NB4 (cell line): ENCODE data around the gene NRXN3.

Experiments used
- MYC ChIP-seq: IDR thresholded peaks from 2 replicates; pipeline ENCODE4 v1.6.1; 2011; ENCODE audit warnings: low read depth, low read length
- POLR2A ChIP-seq: IDR thresholded peaks from 2 replicates; pipeline ENCODE4 v1.6.1; 2011; ENCODE audit warnings: mild to moderate bottlenecking; ENCODE audit not compliant: insufficient read length; ENCODE audit errors: extremely low read depth
- TF ChIP-seq, protein P1 (sequence below): IDR thresholded peaks from one replicate; pipeline ENCODE4 v1.5.1; 2012; ENCODE audit warnings: low read depth, low read length
- TF ChIP-seq, protein P2 (sequence below): IDR thresholded peaks from 2 replicates; pipeline ENCODE4 v1.6.1; 2011; ENCODE audit warnings: low read depth, low read length

DNA sequence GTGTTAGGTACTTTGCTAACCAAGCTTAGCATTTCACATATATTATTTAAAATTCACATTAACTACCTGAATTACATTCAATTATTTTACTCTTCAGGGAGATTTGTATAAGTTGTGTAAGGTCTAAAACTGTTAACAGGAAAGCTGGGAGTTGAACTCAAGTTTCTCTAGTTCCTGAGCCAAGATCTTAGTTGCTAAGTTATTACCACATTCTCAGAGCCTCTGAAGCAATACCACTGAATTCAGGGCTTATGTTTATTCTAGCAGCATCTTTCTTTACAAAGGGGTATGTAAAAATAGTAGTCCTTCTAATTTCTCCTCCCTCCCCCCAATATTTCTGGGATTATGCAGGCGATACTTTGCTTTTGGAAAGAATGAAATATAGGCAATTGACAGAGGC, 1254.3 kb downstream of the NRXN3 start:
- TF ChIP-seq, protein P1, sequence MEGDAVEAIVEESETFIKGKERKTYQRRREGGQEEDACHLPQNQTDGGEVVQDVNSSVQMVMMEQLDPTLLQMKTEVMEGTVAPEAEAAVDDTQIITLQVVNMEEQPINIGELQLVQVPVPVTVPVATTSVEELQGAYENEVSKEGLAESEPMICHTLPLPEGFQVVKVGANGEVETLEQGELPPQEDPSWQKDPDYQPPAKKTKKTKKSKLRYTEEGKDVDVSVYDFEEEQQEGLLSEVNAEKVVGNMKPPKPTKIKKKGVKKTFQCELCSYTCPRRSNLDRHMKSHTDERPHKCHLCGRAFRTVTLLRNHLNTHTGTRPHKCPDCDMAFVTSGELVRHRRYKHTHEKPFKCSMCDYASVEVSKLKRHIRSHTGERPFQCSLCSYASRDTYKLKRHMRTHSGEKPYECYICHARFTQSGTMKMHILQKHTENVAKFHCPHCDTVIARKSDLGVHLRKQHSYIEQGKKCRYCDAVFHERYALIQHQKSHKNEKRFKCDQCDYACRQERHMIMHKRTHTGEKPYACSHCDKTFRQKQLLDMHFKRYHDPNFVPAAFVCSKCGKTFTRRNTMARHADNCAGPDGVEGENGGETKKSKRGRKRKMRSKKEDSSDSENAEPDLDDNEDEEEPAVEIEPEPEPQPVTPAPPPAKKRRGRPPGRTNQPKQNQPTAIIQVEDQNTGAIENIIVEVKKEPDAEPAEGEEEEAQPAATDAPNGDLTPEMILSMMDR, result no peak
- TF ChIP-seq POLR2A (no peak), MYC (no peak)
- TF ChIP-seq, protein P2, sequence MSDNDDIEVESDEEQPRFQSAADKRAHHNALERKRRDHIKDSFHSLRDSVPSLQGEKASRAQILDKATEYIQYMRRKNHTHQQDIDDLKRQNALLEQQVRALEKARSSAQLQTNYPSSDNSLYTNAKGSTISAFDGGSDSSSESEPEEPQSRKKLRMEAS, result no peak
